GM12878 (cell line): ENCODE results near the gene ADGRL2. TPM values are rescaled to one million over a fixed set of nuclear protein-coding genes. Genes with fewer than 3 reads are reported as not detected.

Experiments used
- ATAC-seq: fragments of 200-7000 bp; cut with Tn5 transposase; 3 replicates; pipeline ENCODE4 v1.9.1; 2020; ENCODE audit warnings: mild to moderate bottlenecking, moderate library complexity
- BruUV-seq: library from RNA; stranded (reverse); fragments of 400-500 nt; replicated peaks from 2 replicates; lab custom pipeline; 2021; lab: Mats Ljungman, UMichigan
- CTCF ChIA-PET: fragments of 300-600 bp; sonication (Branson Sonifier 250); formaldehyde crosslinking; extraction: SDS; loops from one replicate; lab custom pipeline; 2021; ENCODE audit warnings: inconsistent platforms; lab: Yijun Ruan, JAX
- POLR2A ChIA-PET: fragments of 350-600 bp; formaldehyde crosslinking; extraction: SDS; loops from one replicate; lab custom pipeline; 2021; ENCODE audit warnings: inconsistent platforms; lab: Charles Lee
- RAD21 ChIA-PET: fragments of 300-600 bp; sonication (Branson Sonifier 250); formaldehyde crosslinking; loops from one replicate; lab custom pipeline; 2023; ENCODE audit warnings: antibody characterized with exemption; ENCODE audit not compliant: unreplicated experiment; lab: Charles Lee
- SMC1A ChIA-PET: fragments of 300-600 bp; sonication (Branson Sonifier 250); formaldehyde crosslinking; loops from one replicate; lab custom pipeline; 2023; ENCODE audit not compliant: unreplicated experiment, uncharacterized antibody; lab: Charles Lee
- DNase-seq: peaks from one replicate; pipeline ENCODE4 v3.0.0-alpha.2; 2011; ENCODE audit warnings: low read depth, low spot score
- FAIRE-seq: peaks from 3 replicates; lab custom pipeline; 2011; peaks lifted over from hg19 to GRCh38; lab: Jason Lieb, UNC
- H2AFZ ChIP-seq: 2 replicates; pipeline ENCODE4 v1.6.0; 2011; ENCODE audit warnings: low read depth, low read length, control low read depth; ENCODE audit not compliant: control insufficient read depth
- H3K27ac ChIP-seq: 2 replicates; pipeline ENCODE4 v1.5.1; 2011; ENCODE audit warnings: control low read depth; ENCODE audit not compliant: control insufficient read depth, insufficient read depth
- H3K27me3 ChIP-seq, 2 experiments: replicated peaks in 1 of 2; 2 replicates each; pipeline versions ENCODE4 v1.6.0 to v1.6.1; 2011; ENCODE audit warnings: low read length in 1 of 2; ENCODE audit not compliant: control insufficient read depth in 2 of 2, insufficient read depth in 2 of 2
- H3K36me3 ChIP-seq, 2 experiments: 2 replicates each; pipeline ENCODE4 v1.5.1; 2011; ENCODE audit warnings: low read length in 1 of 2; ENCODE audit not compliant: control insufficient read depth in 2 of 2, insufficient read depth in 2 of 2
- H3K4me1 ChIP-seq: 2 replicates; pipeline ENCODE4 v1.6.1; 2011; ENCODE audit warnings: mild to moderate bottlenecking, low read length, moderate library complexity, mixed read lengths; ENCODE audit not compliant: control insufficient read depth, insufficient read depth
- H3K4me2 ChIP-seq: 2 replicates; pipeline ENCODE4 v1.6.0; 2011; ENCODE audit warnings: control low read depth; ENCODE audit not compliant: control insufficient read depth, insufficient read depth
- H3K4me3 ChIP-seq: fragments of 200-600 bp; sonication (generic); 2 replicates; pipeline ENCODE4 v1.5.1; 2016
- H3K79me2 ChIP-seq: 2 replicates; pipeline ENCODE4 v1.6.0; 2011; ENCODE audit warnings: low read length; ENCODE audit not compliant: control insufficient read depth, insufficient read depth
- H3K9ac ChIP-seq: 2 replicates; pipeline ENCODE4 v1.8.0; 2011; ENCODE audit warnings: low read length, control low read depth, mixed read lengths; ENCODE audit not compliant: control insufficient read depth, insufficient read depth
- H3K9me3 ChIP-seq: replicated peaks from 3 replicates; pipeline ENCODE4 v1.5.1; 2011; ENCODE audit warnings: mild to moderate bottlenecking, low read length; ENCODE audit not compliant: control insufficient read depth, insufficient read depth
- H4K20me1 ChIP-seq: 2 replicates; pipeline ENCODE4 v1.6.0; 2011; ENCODE audit not compliant: control insufficient read depth, insufficient read depth
- HDAC2 ChIP-seq: fragments of 200-600 bp; sonication (generic); IDR thresholded peaks from 2 replicates; pipeline ENCODE4 v1.6.1; 2017
- IKZF1 ChIP-seq: fragments of 450-650 bp; conservative IDR thresholded peaks from 2 replicates; pipeline ENCODE4 v1.6.1; 2017; ENCODE audit warnings: antibody characterized with exemption, mild to moderate bottlenecking
- JUND ChIP-seq: IDR thresholded peaks from 2 replicates; pipeline ENCODE4 v1.6.1; 2012; ENCODE audit warnings: low read depth, mild to moderate bottlenecking, low read length, improper control_type of control experiment, moderate library complexity
- NFXL1 ChIP-seq: fragments of 450-650 bp; IDR thresholded peaks from 2 replicates; pipeline ENCODE4 v1.6.1; 2017; ENCODE audit warnings: antibody characterized with exemption, mild to moderate bottlenecking, borderline replicate concordance
- PAX8 ChIP-seq: fragments of 450-650 bp; IDR thresholded peaks from 2 replicates; pipeline ENCODE4 v1.6.1; 2017; ENCODE audit warnings: mild to moderate bottlenecking, moderate library complexity
- POLR2AphosphoS2 ChIP-seq: IDR thresholded peaks from 2 replicates; pipeline ENCODE4 v1.6.1; 2011; ENCODE audit warnings: low read depth, mild to moderate bottlenecking, low read length, improper control_type of control experiment, moderate library complexity
- RCOR1 ChIP-seq: conservative IDR thresholded peaks from 2 replicates; pipeline ENCODE4 v1.6.1; 2012; ENCODE audit warnings: low read depth, low read length, improper control_type of control experiment
- SIN3A ChIP-seq: IDR thresholded peaks from 2 replicates; pipeline ENCODE4 v1.6.1; 2012; ENCODE audit warnings: low read depth, low read length, improper control_type of control experiment
- TAF1 ChIP-seq: IDR thresholded peaks from 2 replicates; pipeline ENCODE4 v1.6.1; 2011; ENCODE audit warnings: mild to moderate bottlenecking, low read depth, low read length, borderline replicate concordance
- WGBS: methylation state at CpG from one replicate; pipeline ENCODE4 v1.1.6; 2016; ENCODE audit warnings: low lambda C conversion rate; ENCODE audit not compliant: insufficient replicate concordance, insufficient coverage; ENCODE audit errors: missing lambda C conversion rate; 5-methylcytosine and 5-hydroxymethylcytosine counted together
- in situ Hi-C: fragments of 300-500 bp; cut with MboI; formaldehyde crosslinking; loops from 9 replicates; pipeline ENCODE4 v1.14.3; 2018; ENCODE audit warnings: mixed read lengths
- intact Hi-C: fragments of 100-400 bp; cut with micrococcal nuclease; formaldehyde crosslinking; loops from one replicate; pipeline ENCODE4 v1.14.2; 2022; ENCODE audit not compliant: unreplicated experiment
- polyA plus RNA-seq, 11 experiments: library from polyadenylated mRNA; depleted of rRNA in 4 of 11; unstranded in 6 of 11; stranded (reverse) in 5 of 11; fragments of >200 nt; fragmentation: Nextera tagmentation in 4 of 11; fragmentation: Illumina TruSeq in 1 of 11; extraction: Ambion mirVana in 4 of 11; extraction: Trizol in 1 of 11; gene quantifications; 1 replicate in 1 of 11; 2 replicates in 10 of 11; pipeline versions ENCODE4 v1.2.1 to v1.2.3, GENCODE V29; 2011 to 2016; ENCODE audit warnings: inconsistent platforms in 2 of 11, missing spikeins in 2 of 11, low read depth in 1 of 11
- total RNA-seq, 4 experiments: library from RNA; depleted of rRNA in 3 of 4; stranded (reverse); fragments of >200 nt in 3 of 4; fragmentation: Illumina TruSeq in 1 of 4; extraction: Trizol in 1 of 4; gene quantifications; 2 replicates each; pipeline versions ENCODE4 v1.2.1 to v1.2.3, GENCODE V29; 2013 to 2021
- TF ChIP-seq, protein P1 (sequence below): fragments of 450-650 bp; IDR thresholded peaks from 2 replicates; pipeline ENCODE4 v1.6.1; 2016; ENCODE audit warnings: mild to moderate bottlenecking, moderate library complexity, borderline replicate concordance
- TF ChIP-seq, protein P2 (sequence below): fragments of 450-650 bp; IDR thresholded peaks from 2 replicates; pipeline ENCODE4 v1.6.1; 2017; ENCODE audit warnings: mild to moderate bottlenecking, moderate library complexity

The ADGRL2 gene
- total and polyA plus RNA-seq, 10 of the 15 experiments (the other 5 are each of a cell fraction or from before 2014, with no cell fraction given): 0.03 to 13.6 (median 0.21) TPM

DNA sequence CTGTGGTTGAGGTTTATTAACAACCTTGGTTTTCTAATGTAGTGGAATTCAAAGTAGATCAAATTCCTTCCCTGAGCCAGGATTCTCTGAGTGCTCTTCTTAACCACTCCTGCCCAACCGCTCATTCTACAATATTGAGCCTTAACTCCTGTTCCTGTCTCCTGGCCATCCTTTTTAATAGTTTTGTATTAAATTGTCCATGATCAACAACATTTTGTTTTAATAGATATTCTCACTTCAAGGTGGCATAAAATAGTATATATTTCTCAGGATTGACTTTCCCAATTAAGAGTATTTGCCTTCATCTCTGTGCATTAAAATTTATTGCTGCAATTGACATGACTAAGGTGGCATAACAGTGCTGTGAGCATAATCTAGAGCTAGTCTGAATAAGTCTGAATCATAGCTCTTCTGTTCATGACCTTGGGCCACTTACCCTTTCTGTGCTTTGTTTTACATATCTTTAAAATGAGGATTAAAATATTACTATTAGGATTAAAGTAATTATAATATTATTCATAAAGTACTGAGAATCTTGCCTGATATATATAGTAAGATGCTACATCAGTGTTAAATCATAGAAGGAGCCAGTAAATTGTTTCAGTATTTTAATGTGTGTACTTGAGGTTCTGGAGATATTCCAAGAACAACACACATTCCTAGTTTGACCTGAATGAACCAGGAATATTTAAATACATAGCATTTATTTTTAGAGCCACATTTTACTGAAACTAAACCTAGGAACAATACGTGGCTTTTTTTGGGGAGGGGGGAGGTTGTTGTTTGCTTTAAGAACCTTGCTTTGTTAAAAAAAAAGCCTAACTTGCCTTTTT lies 76.4 kb downstream of the ADGRL2 start:
- ATAC-seq (no peak), DNase-seq (no peak), FAIRE-seq (no peak)
- ChIA-PET RAD21 (interaction anchor here (1.0 kb wide), 1 partner anchor 13 kb away, joined by 3 read pairs; no protein-coding TSS in a partner anchor), CTCF (no interaction called here), POLR2A (interaction anchor here (1.4 kb wide), 2 partner anchors 9 to 11 kb away, joined by 3 to 5 read pairs; no protein-coding TSS in a partner anchor), SMC1A (interaction anchor here (1.0 to 1.5 kb wide), 4 partner anchors 9 to 33 kb away, joined by 3 to 5 read pairs (median 4); no protein-coding TSS in a partner anchor)
- H3K4me3 ChIP-seq: no peak overlapping the region
- H4K20me1 ChIP-seq: no peaks in the 10 kb centered on the region
- H3K27me3 ChIP-seq: no peaks in the 10 kb centered on the region
- 29% methylated on average over 2 of the region's 2 CpGs for WGBS
- TF ChIP-seq POLR2AphosphoS2 (no peak), NFXL1 (no peak), PAX8 (no peak), RCOR1 (no peak), HDAC2 (no peak), TAF1 (no peak), IKZF1 (no peak), SIN3A (no peak), JUND (no peak)
- TF ChIP-seq, protein P1, sequence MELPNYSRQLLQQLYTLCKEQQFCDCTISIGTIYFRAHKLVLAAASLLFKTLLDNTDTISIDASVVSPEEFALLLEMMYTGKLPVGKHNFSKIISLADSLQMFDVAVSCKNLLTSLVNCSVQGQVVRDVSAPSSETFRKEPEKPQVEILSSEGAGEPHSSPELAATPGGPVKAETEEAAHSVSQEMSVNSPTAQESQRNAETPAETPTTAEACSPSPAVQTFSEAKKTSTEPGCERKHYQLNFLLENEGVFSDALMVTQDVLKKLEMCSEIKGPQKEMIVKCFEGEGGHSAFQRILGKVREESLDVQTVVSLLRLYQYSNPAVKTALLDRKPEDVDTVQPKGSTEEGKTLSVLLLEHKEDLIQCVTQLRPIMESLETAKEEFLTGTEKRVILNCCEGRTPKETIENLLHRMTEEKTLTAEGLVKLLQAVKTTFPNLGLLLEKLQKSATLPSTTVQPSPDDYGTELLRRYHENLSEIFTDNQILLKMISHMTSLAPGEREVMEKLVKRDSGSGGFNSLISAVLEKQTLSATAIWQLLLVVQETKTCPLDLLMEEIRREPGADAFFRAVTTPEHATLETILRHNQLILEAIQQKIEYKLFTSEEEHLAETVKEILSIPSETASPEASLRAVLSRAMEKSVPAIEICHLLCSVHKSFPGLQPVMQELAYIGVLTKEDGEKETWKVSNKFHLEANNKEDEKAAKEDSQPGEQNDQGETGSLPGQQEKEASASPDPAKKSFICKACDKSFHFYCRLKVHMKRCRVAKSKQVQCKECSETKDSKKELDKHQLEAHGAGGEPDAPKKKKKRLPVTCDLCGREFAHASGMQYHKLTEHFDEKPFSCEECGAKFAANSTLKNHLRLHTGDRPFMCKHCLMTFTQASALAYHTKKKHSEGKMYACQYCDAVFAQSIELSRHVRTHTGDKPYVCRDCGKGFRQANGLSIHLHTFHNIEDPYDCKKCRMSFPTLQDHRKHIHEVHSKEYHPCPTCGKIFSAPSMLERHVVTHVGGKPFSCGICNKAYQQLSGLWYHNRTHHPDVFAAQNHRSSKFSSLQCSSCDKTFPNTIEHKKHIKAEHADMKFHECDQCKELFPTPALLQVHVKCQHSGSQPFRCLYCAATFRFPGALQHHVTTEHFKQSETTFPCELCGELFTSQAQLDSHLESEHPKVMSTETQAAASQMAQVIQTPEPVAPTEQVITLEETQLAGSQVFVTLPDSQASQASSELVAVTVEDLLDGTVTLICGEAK: no peak
- TF ChIP-seq, protein P2, sequence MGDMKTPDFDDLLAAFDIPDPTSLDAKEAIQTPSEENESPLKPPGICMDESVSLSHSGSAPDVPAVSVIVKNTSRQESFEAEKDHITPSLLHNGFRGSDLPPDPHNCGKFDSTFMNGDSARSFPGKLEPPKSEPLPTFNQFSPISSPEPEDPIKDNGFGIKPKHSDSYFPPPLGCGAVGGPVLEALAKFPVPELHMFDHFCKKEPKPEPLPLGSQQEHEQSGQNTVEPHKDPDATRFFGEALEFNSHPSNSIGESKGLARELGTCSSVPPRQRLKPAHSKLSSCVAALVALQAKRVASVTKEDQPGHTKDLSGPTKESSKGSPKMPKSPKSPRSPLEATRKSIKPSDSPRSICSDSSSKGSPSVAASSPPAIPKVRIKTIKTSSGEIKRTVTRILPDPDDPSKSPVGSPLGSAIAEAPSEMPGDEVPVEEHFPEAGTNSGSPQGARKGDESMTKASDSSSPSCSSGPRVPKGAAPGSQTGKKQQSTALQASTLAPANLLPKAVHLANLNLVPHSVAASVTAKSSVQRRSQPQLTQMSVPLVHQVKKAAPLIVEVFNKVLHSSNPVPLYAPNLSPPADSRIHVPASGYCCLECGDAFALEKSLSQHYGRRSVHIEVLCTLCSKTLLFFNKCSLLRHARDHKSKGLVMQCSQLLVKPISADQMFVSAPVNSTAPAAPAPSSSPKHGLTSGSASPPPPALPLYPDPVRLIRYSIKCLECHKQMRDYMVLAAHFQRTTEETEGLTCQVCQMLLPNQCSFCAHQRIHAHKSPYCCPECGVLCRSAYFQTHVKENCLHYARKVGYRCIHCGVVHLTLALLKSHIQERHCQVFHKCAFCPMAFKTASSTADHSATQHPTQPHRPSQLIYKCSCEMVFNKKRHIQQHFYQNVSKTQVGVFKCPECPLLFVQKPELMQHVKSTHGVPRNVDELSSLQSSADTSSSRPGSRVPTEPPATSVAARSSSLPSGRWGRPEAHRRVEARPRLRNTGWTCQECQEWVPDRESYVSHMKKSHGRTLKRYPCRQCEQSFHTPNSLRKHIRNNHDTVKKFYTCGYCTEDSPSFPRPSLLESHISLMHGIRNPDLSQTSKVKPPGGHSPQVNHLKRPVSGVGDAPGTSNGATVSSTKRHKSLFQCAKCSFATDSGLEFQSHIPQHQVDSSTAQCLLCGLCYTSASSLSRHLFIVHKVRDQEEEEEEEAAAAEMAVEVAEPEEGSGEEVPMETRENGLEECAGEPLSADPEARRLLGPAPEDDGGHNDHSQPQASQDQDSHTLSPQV: no peak
- H3K9me3 ChIP-seq: no peaks in the 10 kb centered on the region
- intact Hi-C loops (no loop called here), in situ Hi-C loops (no loop called here)
- H3K9ac ChIP-seq: no peak overlapping the region
- no peak overlapping the region for H2AFZ ChIP-seq
- no peaks in the 10 kb centered on the region for H3K36me3 ChIP-seq
- no TSS peak for BruUV-seq
- no peaks in the 10 kb centered on the region for H3K79me2 ChIP-seq
- H3K27ac ChIP-seq: no peak overlapping the region
- H3K4me2 ChIP-seq: no peak overlapping the region
- H3K4me1 ChIP-seq: no peaks in the 10 kb centered on the region
